ENCODE results near the gene TMEM239.
"Not testable (repeated sequence)": the region's sequence is repeated elsewhere in the genome, so short reads cannot be mapped to it uniquely, and the experiment has no call there.

The TMEM239 gene

GRCh38 chr20:2800521-2801285, 15.5 kb upstream of the TMEM239 start, which contains the start of gene CPXM1:
Gene CPXM1, minus strand, starts transcription at chr20:2800627. Its CDS starts 55 bp downstream, at chr20:2800572.
- DNase-seq: peak; percentile 30

GRCh38 chr20:2801286-2801728, 14.9 kb upstream of the TMEM239 start:
- no peak for DNase-seq

GRCh38 chr20:2804041-2804828, 11.9 kb upstream of the TMEM239 start:
- DNase-seq: no peak

- DNase-seq: peak; percentile 18
Measured at GRCh38 chr20:2804852-2805688, 11.1 kb upstream of the TMEM239 start.

GRCh38 chr20:2805689-2806350, 10.3 kb upstream of the TMEM239 start:
- DNase-seq: no peak

- no peak for DNase-seq
Measured at GRCh38 chr20:2806351-2806701, 9.8 kb upstream of the TMEM239 start.

- no peak for DNase-seq
Measured at GRCh38 chr20:2807019-2807418, 9.1 kb upstream of the TMEM239 start.

- not testable (repeated sequence) for DNase-seq
Measured at GRCh38 chr20:2807929-2808328, 8.2 kb upstream of the TMEM239 start.

GRCh38 chr20:2809690-2810089, 6.5 kb upstream of the TMEM239 start:
- no peak for DNase-seq

GRCh38 chr20:2812189-2812588, 4.0 kb upstream of the TMEM239 start:
- DNase-seq: no peak

GRCh38 chr20:2814076-2814475, 2.1 kb upstream of the TMEM239 start:
- no peak for DNase-seq

GRCh38 chr20:2814587-2815051, 1.5 kb upstream of the TMEM239 start, which contains the start of gene C20orf141:
Gene C20orf141, plus strand, starts transcription at chr20:2814987. Its CDS starts 198 bp downstream, at chr20:2815185.
- no peak for DNase-seq

GRCh38 chr20:2815242-2815900, 793 bp upstream of the TMEM239 start:
- no peak for DNase-seq

- DNase-seq: peak; percentile 65
Measured at GRCh38 chr20:2816583-2817340, 598 bp downstream of the TMEM239 start.

GRCh38 chr20:2817341-2817726, 1.2 kb downstream of the TMEM239 start:
- DNase-seq: no peak

- DNase-seq: no peak
Measured at GRCh38 chr20:2817891-2818595, 1.9 kb downstream of the TMEM239 start.

GRCh38 chr20:2820084-2820895, 4.1 kb downstream of the TMEM239 start:
- no peak for DNase-seq

GRCh38 chr20:2820896-2821869, 5.0 kb downstream of the TMEM239 start:
- DNase-seq: peak; percentile 21
